Transverse colon (tissue), 4 donors: Measurements from ENCODE around the gene GCSAM. TPM values are rescaled to one million over a fixed set of nuclear protein-coding genes. Genes with fewer than 3 reads are reported as not detected.

ENCODE experiments used
- DNase-seq: peaks from one replicate; pipeline ENCODE4 v3.0.0-alpha.2; 2019
- H3K27ac ChIP-seq, 4 donors: fragments of 200-600 bp; sonication (generic); 2 replicates each; pipeline ENCODE4 v1.5.1; 2016 to 2018; ENCODE audit warnings: inconsistent platforms in 4 of 4
- H3K27me3 ChIP-seq: fragments of 200-600 bp; sonication (generic); 2 replicates; pipeline ENCODE4 v1.5.1; 2017; ENCODE audit warnings: inconsistent platforms
- H3K36me3 ChIP-seq, 4 donors: fragments of 200-600 bp; sonication (generic); 2 replicates each; pipeline ENCODE4 v1.5.1; 2017 to 2019; ENCODE audit warnings: inconsistent platforms in 4 of 4
- H3K4me1 ChIP-seq, 4 donors: fragments of 200-600 bp; sonication (generic); 2 replicates each; pipeline ENCODE4 v1.5.1; 2017 to 2020; ENCODE audit warnings: inconsistent platforms in 4 of 4
- H3K4me3 ChIP-seq, 4 donors: fragments of 200-600 bp; sonication (generic); 1 replicate in 1 of 4; 2 replicates in 3 of 4; pipeline versions ENCODE4 v1.5.1 to v1.6.1; 2017 to 2019; ENCODE audit warnings: inconsistent platforms in 4 of 4
- H3K9me3 ChIP-seq, 2 donors: fragments of 200-600 bp; sonication (generic); 2 replicates each; pipeline ENCODE4 v1.5.1; 2017 to 2019; ENCODE audit warnings: inconsistent platforms in 2 of 2
- CTCF ChIP-seq, 5 experiments: fragments of 200-600 bp in 3 of 5; fragments of 450-650 bp in 2 of 5; sonication (generic) in 3 of 5; IDR thresholded peaks; 1 replicate in 2 of 5; 2 replicates in 3 of 5; pipeline ENCODE4 v1.5.1; 2016 to 2017; ENCODE audit warnings: antibody characterized with exemption in 5 of 5, inconsistent platforms in 3 of 5, mild to moderate bottlenecking in 2 of 5, moderate library complexity in 1 of 5
- EP300 ChIP-seq: sonication (generic); formaldehyde crosslinking; IDR thresholded peaks from one replicate; pipeline ENCODE4 v1.6.1; 2017; ENCODE audit warnings: antibody characterized with exemption, low read depth
- POLR2A ChIP-seq: fragments of 450-650 bp; IDR thresholded peaks from one replicate; pipeline ENCODE4 v1.6.1; 2016; ENCODE audit warnings: antibody characterized with exemption, mild to moderate bottlenecking, moderate library complexity
- POLR2AphosphoS5 ChIP-seq, 3 donors: sonication (generic); formaldehyde crosslinking; IDR thresholded peaks; one replicate each; pipeline ENCODE4 v1.6.1; 2016; ENCODE audit warnings: antibody characterized with exemption in 3 of 3
- WGBS, 2 donors: methylation state at CpG; one replicate each; pipeline ENCODE4 v1.1.5; 2018; ENCODE audit warnings: low coverage in 1 of 2; 5-methylcytosine and 5-hydroxymethylcytosine counted together
- in situ Hi-C, 4 donors: fragments of 200-750 bp; cut with MboI; loops; one replicate each; pipeline versions ENCODE4 v1.15.0 to v1.15.1; 2017; ENCODE audit warnings: low sequenced_read_pairs in 3 of 4, low pct_ligation_motif_present in 1 of 4, low pct_unique_long_range_greater_than_20kb in 1 of 4
- intact Hi-C: fragments of 100-400 bp; cut with DNase I; formaldehyde crosslinking; loops from one replicate; pipeline ENCODE4 v1.15.1; 2023; ENCODE audit warnings: low total_unique reads
- total RNA-seq, 4 donors: library from RNA; depleted of rRNA; stranded (reverse); fragments of >200 nt; gene quantifications; one replicate each; pipeline ENCODE4 v1.1.0, GENCODE V29; 2016

GCSAM gene
- total RNA-seq, 4 donors from 2014 or later, result 0.64 to 0.68 TPM; not detected in 2

- DNase-seq, result no peak
- H3K27me3 ChIP-seq, result no peaks in the 10 kb centered on the region
- H3K9me3 ChIP-seq, result peaks cover 0 to 8% of the 10 kb centered on the region in 2 donors
- no peak overlapping the region for H3K27ac ChIP-seq
- intact Hi-C loops (no loop called here), in situ Hi-C loops (loop anchor here in 2 of 4 donors (25.0 kb wide), 1 partner anchor 371 kb away; no protein-coding TSS in a partner anchor)
- H3K4me1 ChIP-seq, result peaks cover 0 to 5% (median 0%) of the 10 kb centered on the region in 4 donors
- TF ChIP-seq POLR2AphosphoS5 (IDR thresholded peaks at IDR 0.05) (no peak), EP300 (no peak), CTCF (IDR thresholded peaks at IDR 0.05) (no peak), POLR2A (no peak)
- WGBS, 2 donors, result 72 to 80% methylated on average over 2 of the region's 2 CpGs
- H3K4me3 ChIP-seq, result no peak overlapping the region
- no peaks in the 10 kb centered on the region for H3K36me3 ChIP-seq
These were observed 8.2 kb upstream of the GCSAM start for GRCh38 chr3:112141293-112141692.

DNA sequence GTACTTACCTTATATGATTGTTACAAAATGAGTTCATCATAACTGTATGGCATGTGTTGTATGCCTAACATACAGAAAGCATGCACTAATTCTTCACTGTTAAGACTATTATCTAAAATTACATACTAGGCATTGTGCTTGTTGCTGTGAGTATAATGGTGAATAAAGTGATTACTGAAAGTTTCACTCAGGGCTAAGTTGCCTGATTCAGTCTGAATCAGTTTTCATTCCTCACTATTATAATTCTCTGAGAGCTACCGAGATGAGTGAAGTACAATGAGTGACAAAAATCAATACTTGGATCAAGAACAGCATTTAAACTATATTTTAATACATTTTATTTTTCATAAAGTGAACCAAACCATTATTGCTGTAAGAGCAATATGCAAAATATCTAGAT is 7.5 kb upstream of the GCSAM start:
- in situ Hi-C loops, result loop anchor here in 2 of 4 donors (25.0 kb wide), 1 partner anchor 372 kb away; no protein-coding TSS in a partner anchor
- H3K4me3 ChIP-seq, result no peak overlapping the region
- TF ChIP-seq EP300 (no peak), CTCF (IDR thresholded peaks at IDR 0.05) (no peak), POLR2A (no peak), POLR2AphosphoS5 (IDR thresholded peaks at IDR 0.05) (no peak)
- H3K27me3 ChIP-seq, result no peaks in the 10 kb centered on the region
- H3K4me1 ChIP-seq, result peaks cover 0 to 5% (median 0%) of the 10 kb centered on the region in 4 donors
- 85 to 88% methylated on average over 1 of the region's 1 CpG for WGBS, 2 donors
- no peak overlapping the region for H3K27ac ChIP-seq
- H3K36me3 ChIP-seq, result no peaks in the 10 kb centered on the region
- intact Hi-C loops, result no loop called here
- DNase-seq, result no peak
- peaks cover 0 to 8% of the 10 kb centered on the region in 2 donors for H3K9me3 ChIP-seq

DNA sequence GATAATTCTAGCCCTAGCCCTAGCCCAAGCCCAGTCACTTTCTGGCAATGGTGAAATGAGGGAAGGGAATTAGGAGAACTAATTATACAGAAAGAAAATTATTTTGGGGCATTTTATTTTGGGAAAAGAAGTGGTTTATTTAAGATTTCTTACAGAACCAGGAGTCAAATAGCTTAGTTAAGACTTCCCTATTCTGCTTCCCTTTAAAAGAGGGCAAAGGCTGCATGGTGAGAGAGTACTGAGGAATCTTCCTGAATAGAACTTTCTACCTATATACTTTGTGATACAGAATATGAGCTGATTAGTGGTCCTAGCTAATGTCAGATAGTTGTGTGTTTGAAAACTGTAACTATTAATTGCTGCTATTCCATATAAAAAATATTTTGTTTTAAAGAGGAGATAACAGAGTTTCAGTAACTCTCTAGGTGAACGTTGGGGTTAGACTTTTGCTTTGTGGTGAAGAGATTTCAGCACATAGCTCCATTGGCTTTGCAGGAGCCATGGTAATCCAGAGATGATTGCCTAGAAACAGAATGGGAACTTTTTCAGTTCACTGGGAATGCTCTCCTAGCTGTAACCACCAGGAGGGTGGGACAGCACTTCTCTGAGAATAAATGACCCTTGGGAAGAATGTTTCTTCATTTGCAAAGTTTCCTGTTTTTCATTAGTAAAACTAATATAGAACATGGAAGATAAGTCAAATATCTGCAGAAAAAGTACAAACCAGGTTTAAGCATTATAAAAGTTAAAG is 5.3 kb upstream of the GCSAM start:
- Histone ChIP-seq H3K36me3 (no peaks in the 10 kb centered on the region), H3K27me3 (no peaks in the 10 kb centered on the region), H3K9me3 (no peaks in the 10 kb centered on the region), H3K4me1 (peaks cover 0 to 5% (median 0%) of the 10 kb centered on the region in 4 donors), H3K27ac (no peak overlapping the region), H3K4me3 (no peak overlapping the region)
- intact Hi-C loops, result no loop called here
- no peak for TF ChIP-seq EP300
- no peak for TF ChIP-seq CTCF (IDR thresholded peaks at IDR 0.05)
- no peak for TF ChIP-seq POLR2AphosphoS5 (IDR thresholded peaks at IDR 0.05)
- TF ChIP-seq POLR2A, result no peak
- WGBS, 2 donors, result 60 to 64% methylated on average over 1 of the region's 1 CpG
- DNase-seq, result no peak
- in situ Hi-C loops, result loop anchor here in 2 of 4 donors (25.0 kb wide), 1 partner anchor 374 kb away; no protein-coding TSS in a partner anchor

GRCh38 chr3:112137781-112138180 is 4.7 kb upstream of the GCSAM start:
- H3K4me3 ChIP-seq, result no peak overlapping the region
- H3K27me3 ChIP-seq, result no peaks in the 10 kb centered on the region
- no peak overlapping the region for H3K27ac ChIP-seq
- intact Hi-C loops (no loop called here), in situ Hi-C loops (loop anchor here in 2 of 4 donors (25.0 kb wide), 1 partner anchor 375 kb away; no protein-coding TSS in a partner anchor)
- DNase-seq, result no peak
- 43 to 45% methylated on average over 4 of the region's 4 CpGs for WGBS, 2 donors
- H3K36me3 ChIP-seq, result no peaks in the 10 kb centered on the region
- H3K9me3 ChIP-seq, result no peaks in the 10 kb centered on the region
- TF ChIP-seq POLR2A (no peak), EP300 (no peak), POLR2AphosphoS5 (IDR thresholded peaks at IDR 0.05) (no peak), CTCF (IDR thresholded peaks at IDR 0.05) (no peak)
- peaks cover 0 to 5% (median 0%) of the 10 kb centered on the region in 4 donors for H3K4me1 ChIP-seq
